Measurements from ENCODE around the gene TMEM170A. TPM values are rescaled to one million over a fixed set of nuclear protein-coding genes. Genes with fewer than 3 reads are reported as not detected.
A peak's percentile ranks its signal among the peaks of the same experiment; 100 is the strongest.

TMEM170A gene
- total and polyA plus RNA-seq, 2 experiments from 2014 or later: 31.0 to 68.5 TPM

- no peaks in the 10 kb centered on the region for H3K27me3 Mint-ChIP-seq (ENCODE audit: insufficient read depth, low read depth, poor library complexity)
- no peaks in the 10 kb centered on the region for H3K36me3 ChIP-seq (ENCODE audit: insufficient read depth)
- H4K20me1 ChIP-seq (replicated peaks; ENCODE audit: insufficient read depth): peaks cover 27% of the 10 kb centered on the region
- ATAC-seq (peak; percentile 99), DNase-seq (ENCODE audit: low spot score) (peak; percentile 91)
- no peak overlapping the region for H2AFZ ChIP-seq
- peak overlapping the region; percentile 83 for H3K27ac ChIP-seq (ENCODE audit: low read depth)
- H3K27ac Mint-ChIP-seq: peak overlapping the region; percentile 80
- TF ChIP-seq POLR2AphosphoS5 (IDR thresholded peaks at IDR 0.05; ENCODE audit: low read depth) (no peak; the same call in 1 of the 2 replicates), JUNB (IDR thresholded peaks at IDR 0.05; ENCODE audit: unreplicated experiment) (no peak), EZH2 (IDR thresholded peaks at IDR 0.05; ENCODE audit: low read depth, unreplicated experiment) (no peak), NANOG (IDR thresholded peaks at IDR 0.05; ENCODE audit: borderline replicate concordance) (no peak), EZH2phosphoT487 (IDR thresholded peaks at IDR 0.05; ENCODE audit: unreplicated experiment) (no peak), ZNF331 (CRISPR knock-in tag; IDR thresholded peaks at IDR 0.05; ENCODE audit: low read depth) (no peak), CREB1 (CRISPR knock-in tag; IDR thresholded peaks at IDR 0.05; ENCODE audit: low read depth) (no peak), ZNF462 (CRISPR knock-in tag; IDR thresholded peaks at IDR 0.05) (no peak)
- no peaks in the 10 kb centered on the region for H3K27me3 ChIP-seq (ENCODE audit: insufficient read depth)
- peaks cover 42% of the 10 kb centered on the region for H3K4me1 Mint-ChIP-seq
- no peaks in the 10 kb centered on the region for H3K9me3 Mint-ChIP-seq
- H3K4me2 ChIP-seq: peak overlapping the region; percentile 61
- H3K4me1 ChIP-seq (ENCODE audit: insufficient read depth): peaks cover 31% of the 10 kb centered on the region
- H3K4me3 Mint-ChIP-seq: peak overlapping the region; percentile 55
- no peaks in the 10 kb centered on the region for H3K9me2 ChIP-seq (ENCODE audit: insufficient read depth)
- peaks cover 99% of the 10 kb centered on the region for H3K79me2 ChIP-seq (replicated peaks; ENCODE audit: insufficient read depth)
- peak overlapping the region; percentile 2 for H3K4me3 ChIP-seq
- H3F3A ChIP-seq (replicated peaks; ENCODE audit: low read depth): no peaks in the 10 kb centered on the region; the same call in 1 of the 2 replicates
- H3K36me3 Mint-ChIP-seq (ENCODE audit: low read depth): no peaks in the 10 kb centered on the region
Measured at GRCh38 chr16:75420987-75421819, 43.3 kb downstream of the TMEM170A start.

Measured in GM23338 (cell line).